GM18951 (cell line): ENCODE results near the gene KRTAP1-1.

Source experiments
- POLR2A ChIP-seq: IDR thresholded peaks from 4 replicates; pipeline ENCODE4 v1.6.1; 2011; ENCODE audit warnings: mild to moderate bottlenecking; ENCODE audit not compliant: insufficient read length, insufficient read depth; ENCODE audit errors: extremely low read depth
- in situ Hi-C: fragments of 300-500 bp; cut with MboI; formaldehyde crosslinking; loops from one replicate; pipeline ENCODE4 v1.12.0; 2022; ENCODE audit warnings: low sequenced_read_pairs, mixed read lengths, inconsistent platforms; ENCODE audit not compliant: unreplicated experiment

Gene KRTAP1-1

GRCh38 chr17:40993084-40993483, 48.2 kb downstream of the KRTAP1-1 start:
- in situ Hi-C loops, result no loop called here
- no peak for TF ChIP-seq POLR2A

GRCh38 chr17:40992666-40993065, 48.6 kb downstream of the KRTAP1-1 start:
- TF ChIP-seq POLR2A, result no peak
- in situ Hi-C loops, result no loop called here
